UCSD-AML1 (cell line): ENCODE data around the gene MYOZ1.
A peak's percentile ranks its signal among the peaks of the same experiment; 100 is the strongest.
"Not testable (repeated sequence)": the region's sequence is repeated elsewhere in the genome, so short reads cannot be mapped to it uniquely, and the experiment has no call there.

Experiments
- DNase-seq: peaks from one replicate; lab custom pipeline; 2025; ENCODE audit not compliant: unreplicated experiment; lab: John Stamatoyannopoulos, UW

Gene MYOZ1, protein sequence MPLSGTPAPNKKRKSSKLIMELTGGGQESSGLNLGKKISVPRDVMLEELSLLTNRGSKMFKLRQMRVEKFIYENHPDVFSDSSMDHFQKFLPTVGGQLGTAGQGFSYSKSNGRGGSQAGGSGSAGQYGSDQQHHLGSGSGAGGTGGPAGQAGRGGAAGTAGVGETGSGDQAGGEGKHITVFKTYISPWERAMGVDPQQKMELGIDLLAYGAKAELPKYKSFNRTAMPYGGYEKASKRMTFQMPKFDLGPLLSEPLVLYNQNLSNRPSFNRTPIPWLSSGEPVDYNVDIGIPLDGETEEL

DNA sequence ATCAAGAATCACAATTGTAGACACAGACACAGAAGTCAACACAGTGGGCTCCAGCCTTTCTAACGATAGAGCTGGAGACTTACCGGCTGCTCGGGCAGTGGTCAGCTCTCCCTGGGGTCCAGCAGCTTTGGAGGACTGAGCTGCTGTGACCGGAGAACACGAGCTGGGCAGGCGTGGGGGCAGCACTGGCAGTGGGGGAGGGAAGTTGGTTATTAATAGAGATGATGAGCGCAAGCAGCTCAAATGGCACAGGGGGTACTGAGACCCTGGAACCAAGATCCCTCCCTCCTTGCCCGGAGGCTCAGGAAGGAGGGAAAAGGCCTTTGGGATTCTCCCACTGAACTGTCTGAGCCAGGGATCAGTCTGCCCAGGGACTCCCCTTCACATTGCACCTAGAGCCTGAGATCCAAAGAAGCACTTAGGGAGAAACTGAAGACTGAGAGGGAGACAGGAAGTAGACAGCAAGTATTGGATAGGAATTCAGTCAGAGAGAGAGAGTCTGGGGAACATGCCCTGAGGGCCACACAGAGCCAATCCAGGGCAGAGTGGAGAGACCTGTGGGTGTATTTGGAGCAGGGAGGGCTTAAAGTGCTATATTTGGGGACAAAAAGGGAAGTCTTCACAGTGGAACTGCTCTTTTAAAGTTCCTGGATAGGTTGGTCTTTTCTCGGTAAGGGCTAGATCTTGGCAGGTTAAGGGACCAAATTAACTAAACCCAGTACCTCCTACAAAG, at the start of gene MYOZ1:
MYOZ1 (minus strand) TSS at position 147 of the 733 bp plus-strand sequence. CDS start 1,457 bp downstream, outside the sequence.
- peak; percentile 21 for DNase-seq

DNA sequence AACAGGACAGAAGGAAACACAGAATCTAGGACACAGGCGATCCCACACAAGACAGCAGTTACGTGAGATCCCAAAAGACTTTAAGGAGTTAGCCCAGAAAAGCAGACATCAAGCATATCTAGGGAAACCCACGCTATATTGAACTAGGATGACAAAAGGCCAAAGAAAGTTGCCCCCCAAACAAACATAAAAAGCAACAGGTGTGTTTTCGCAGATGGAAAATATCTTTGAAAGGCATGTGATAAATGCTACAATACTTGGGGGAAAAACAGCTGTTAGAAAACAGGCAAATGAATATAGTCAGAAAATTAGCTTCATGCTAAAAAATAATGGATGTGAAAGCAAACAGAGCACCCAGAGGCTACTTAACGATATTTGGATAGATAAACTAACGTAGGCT, 49.5 kb upstream of the MYOZ1 start:
- DNase-seq, result not testable (repeated sequence)

DNA sequence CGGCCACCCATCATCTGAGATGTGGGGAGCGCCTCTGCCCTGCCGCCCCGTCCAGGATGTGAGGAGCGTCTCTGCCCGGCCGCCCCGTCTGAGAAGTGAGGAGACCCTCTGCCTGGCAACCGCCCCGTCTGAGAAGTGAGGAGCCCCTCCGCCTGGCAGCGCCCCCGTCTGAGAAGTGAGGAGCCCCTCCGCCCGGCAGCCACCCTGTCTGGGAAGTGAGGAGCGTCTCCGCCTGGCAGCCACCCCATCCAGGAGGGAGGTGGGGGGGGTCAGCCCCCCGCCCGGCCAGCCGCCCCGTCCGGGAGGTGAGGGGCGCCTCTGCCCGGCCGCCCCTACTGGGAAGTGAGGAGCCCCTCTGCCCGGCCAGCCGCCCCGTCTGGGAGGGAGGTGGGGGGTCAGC, 48.3 kb upstream of the MYOZ1 start:
- not testable (repeated sequence) for DNase-seq

DNA sequence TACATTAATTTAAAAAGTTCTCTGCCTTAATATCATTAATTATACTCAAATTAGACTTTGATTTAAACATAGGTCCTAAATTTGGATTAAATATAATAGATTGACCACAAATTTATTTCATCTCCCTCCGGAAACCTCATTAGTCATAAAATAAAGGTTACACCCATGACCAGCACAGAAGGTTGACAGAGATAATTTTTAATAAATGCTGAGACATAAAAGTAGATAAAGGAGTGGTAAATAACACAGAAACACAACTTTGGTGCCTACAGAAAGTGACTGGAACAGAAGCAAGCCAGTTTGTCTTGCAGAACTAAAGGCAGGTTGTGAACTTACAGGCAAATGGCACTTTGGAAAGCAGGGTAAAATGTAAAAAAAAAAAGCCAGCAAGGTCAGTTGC, 46.4 kb upstream of the MYOZ1 start:
- not testable (repeated sequence) for DNase-seq

DNA sequence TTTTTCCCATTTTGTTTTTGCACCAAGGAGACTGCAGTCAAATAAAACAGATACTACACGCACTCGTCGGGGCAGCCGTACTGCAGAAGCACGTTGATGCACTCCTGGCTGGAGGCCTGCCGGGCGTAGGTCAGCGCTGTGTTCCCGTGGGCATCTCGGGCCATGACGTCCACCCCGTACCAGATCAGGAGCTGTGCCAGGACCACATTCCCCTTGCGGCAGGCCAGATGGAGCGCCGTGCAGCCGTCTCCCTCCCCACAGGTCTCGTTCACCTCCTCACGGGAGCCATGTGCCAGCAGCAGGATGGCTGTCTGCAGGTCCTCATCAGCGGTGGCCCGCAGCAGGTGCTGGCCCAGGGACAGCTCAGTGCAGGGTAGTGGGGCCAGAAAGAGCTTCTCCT, 33.3 kb upstream of the MYOZ1 start:
- not testable (repeated sequence) for DNase-seq

DNA sequence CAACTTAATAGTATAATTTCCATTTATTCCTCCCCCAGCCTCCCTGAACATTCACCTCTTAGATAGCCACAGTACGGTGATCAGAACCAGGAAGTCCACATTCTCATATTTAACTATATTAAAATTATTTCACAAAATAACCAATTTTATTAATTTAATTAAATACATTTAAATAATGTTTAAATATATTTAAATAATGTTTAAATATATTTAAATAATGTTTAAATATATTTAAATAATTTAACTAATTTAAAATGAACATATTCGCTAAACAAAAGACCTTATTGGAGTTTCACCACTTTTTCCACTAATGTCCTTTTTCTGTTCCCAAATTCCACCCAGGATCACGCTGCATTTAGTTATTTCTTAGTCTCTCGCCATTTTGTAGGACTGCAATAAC, 27.1 kb upstream of the MYOZ1 start:
- not testable (repeated sequence) for DNase-seq

DNA sequence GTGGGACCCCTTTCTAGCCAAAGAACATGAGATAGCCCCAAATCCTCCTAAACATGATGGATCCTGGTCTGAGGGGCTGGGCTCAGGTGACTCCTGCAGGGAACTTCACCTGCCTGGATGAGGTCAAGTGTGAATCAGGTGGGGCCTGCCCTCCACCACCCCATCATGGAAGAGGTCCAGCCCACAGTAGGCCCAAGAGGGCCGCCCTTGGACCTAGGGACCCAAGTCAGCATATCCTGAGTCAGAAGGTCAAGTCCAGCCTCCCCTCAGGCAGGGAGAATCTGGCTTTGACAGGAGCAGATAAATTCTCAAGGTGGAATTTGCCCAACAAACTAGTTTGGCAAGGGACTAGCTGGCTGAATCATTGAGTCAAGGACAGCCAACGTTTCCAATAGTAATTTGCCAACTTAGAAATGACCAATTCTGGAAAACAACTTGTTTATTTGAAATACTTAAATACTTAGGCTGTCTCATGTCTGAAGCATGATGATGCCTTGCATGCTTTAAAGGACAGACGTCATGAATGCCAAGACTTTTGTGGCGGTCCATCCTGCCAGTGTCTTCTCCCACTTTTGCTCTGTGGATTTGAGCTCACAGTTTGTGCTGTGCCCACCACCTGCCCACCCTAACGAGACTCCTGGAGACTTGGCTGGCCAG, 25.0 kb upstream of the MYOZ1 start:
- not testable (repeated sequence) for DNase-seq

DNA sequence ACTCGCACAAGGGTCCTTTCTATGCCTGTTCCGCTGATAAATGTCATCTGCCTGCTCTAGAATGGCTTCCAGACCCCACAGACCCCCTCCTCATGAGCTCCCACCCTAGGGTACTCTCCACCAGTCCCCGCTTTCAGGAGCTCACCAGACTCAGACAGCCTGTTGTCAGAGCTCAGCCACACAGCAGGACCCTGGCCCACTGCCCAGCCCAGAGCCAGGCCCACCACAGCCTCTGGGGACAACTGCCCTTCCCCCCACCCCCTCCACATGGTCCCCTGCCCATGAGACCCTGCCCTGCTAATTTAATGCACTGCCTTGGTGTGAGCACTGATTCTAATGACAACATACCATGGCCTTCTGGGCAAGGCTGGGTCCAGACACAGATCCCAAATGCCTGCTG, 24.3 kb upstream of the MYOZ1 start:
- DNase-seq, result not testable (repeated sequence)

DNA sequence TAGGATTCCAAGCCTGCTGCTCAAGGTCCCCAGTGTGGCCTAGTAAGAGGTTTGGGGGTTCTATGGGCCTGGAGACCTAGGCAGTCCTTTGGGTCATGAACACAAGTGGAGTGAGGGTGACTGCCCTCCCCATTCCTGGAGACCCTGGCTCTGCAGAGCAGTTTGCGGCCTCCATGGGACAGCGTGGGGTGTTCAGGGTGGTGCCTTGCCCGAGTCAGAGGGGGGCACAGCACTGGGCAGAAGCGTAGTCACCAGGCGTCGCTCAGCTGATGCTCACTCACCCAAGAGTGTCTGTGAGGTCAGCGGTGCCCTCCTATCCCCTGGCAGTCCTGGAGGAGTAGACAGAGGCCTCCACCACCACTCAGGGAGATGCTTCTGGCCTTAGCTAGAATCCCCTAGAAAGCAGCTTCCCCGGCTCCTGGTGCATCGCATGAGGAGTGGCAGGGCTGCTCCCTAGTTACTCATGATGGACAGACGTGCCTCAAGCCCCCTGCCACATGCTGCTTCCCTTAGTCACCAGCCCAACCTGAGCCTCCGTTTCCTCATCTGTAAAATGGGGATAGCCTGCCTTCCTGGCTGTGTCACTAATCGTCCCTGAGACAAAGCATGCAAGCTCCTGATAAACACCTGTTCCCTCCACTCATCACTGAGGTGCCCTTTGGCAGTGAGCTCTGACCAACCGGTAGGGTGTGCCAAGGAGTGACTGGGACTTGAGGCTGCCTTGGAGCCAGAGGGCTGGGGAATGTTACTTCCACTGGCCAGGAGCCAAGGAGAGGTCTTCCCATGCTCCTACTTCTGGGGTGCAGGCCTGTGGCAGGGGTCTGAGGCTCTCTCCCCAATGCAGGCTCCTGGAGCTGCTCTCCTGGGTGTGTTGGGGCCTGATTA, 23.1 kb upstream of the MYOZ1 start:
- DNase-seq, result not testable (repeated sequence)

DNA sequence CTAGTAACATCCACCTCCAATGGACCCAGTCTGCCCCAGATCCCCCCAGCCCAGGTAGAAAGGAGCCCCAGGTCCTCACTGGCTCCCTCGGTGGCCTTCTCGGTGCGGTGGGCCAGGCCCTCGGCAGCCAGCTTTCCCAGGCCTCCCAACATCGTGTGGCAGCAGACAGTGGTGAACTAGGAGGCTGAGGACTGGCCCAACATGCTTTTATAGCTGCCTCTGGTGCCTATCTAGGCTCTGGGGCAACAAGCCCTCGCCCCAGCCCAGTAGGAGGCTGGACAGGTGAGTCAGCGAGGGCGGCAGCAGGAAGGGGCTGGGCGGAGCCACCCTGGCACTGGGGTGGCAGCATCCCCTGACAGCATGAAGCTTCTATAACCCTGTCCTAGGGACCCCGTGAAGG, 22.3 kb upstream of the MYOZ1 start:
- DNase-seq, result not testable (repeated sequence)

DNA sequence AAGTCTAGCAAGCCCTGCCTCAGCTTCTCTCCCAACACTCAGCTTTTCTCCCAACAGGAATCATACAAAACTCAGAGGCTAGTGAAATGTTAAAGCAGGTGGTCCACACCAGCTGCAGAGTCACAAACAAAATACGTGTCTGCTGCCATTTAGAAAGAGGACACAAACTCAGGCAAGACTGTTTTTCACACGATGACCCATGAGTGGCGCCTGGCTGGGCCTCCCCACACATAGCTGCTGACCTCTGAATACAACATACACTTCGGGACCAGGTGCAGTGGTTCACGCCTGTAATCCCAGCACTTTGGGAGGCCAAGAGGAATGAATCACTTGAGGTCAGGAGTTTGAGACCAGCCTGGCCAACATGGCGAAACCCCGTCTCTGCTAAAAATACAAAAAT, 21.4 kb upstream of the MYOZ1 start:
- not testable (repeated sequence) for DNase-seq

DNA sequence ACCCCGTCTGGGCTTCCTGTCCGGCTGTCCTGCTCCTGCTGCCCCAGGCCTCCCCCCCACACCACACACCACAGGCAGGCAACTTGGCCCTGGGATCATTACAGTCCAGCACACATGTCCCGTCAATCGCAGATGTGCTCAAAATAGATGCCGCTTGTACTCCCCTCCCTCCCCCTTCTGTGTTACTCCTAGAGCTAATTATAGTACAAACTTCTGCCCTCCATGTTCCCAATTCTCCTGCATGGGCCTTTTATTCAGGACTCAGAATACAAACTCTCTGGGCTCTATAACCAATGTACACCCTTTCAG, 14.7 kb upstream of the MYOZ1 start, which contains the start of gene SYNPO2L:
SYNPO2L (minus strand) TSS at position 40 of the 309 bp plus-strand sequence. CDS start 107 bp downstream, outside the sequence.
- no peak for DNase-seq

DNA sequence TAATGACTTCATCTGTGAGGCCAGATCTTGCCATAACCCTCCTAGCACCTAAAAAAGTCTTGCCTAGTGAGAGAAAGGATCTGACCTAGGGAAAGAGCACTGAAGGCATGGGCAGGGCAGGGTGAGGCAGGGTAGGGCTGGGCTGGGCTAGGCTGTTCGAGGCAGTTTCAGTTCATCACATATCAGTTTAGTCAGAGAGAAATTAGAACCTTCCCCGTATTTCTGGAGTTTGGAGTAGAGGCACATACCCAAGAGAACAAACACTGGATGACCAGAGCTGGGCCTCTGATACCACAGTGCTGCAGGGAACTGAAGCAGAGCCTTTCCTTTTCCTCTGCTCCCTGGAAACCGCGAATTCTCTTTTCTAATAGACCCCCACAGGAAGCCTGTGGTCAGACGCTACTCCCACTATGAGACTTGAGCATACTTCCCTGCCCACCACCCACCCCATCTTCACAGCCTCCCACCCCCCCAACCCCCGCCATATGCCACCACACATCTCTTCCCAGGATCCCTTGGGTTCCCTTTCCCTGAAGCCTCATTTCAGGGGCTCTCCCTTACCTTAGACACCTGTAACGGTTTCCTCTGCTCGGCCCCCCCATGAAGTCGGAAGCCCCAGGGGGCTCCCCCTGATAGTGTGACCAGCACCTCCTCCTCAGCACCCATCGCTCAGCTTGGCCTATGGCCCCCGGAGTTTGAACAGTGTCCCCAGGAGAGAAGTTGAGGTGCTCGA, 14.1 kb upstream of the MYOZ1 start:
- DNase-seq, result peak; percentile 22

DNA sequence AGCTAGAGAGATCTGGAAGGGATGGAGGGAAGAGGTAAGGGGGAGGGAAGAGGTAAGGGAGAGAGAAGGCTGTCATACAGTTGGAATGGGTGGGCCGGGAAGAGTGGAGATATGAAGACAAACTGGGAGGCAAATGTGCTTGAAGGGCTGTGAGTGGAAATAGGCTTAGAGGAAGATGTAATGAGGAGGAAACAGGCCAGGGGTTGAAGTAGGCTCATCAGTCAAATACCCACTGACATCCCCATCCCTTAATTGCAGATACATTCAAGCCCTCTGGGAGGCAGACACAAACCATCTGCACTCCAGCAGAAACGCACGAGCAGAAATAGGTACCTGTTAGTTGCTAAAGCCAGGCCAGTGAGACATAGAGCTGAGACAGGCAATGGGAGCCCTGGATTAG, 12.4 kb upstream of the MYOZ1 start:
- peak; percentile 41 for DNase-seq

DNA sequence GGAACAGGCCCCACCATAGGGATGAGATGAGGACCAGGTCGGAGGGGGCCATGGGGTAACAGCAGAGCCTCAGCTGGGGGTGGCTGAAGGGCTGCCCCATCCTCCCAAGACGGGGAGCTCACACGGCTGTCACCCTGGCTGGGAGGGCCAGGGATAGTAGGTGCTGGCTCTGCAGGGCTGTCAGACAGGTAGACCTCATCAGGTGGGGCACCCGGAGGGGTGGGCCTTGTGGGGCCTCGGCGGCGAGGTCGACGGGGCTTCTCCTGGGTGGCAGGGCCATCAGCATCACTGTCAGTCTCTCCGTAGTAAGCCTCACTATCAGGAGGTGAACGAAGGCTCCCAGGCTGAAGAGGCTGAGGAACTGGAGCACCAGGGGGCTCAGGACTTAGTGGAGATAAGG, 11.9 kb upstream of the MYOZ1 start:
- DNase-seq, result no peak

DNA sequence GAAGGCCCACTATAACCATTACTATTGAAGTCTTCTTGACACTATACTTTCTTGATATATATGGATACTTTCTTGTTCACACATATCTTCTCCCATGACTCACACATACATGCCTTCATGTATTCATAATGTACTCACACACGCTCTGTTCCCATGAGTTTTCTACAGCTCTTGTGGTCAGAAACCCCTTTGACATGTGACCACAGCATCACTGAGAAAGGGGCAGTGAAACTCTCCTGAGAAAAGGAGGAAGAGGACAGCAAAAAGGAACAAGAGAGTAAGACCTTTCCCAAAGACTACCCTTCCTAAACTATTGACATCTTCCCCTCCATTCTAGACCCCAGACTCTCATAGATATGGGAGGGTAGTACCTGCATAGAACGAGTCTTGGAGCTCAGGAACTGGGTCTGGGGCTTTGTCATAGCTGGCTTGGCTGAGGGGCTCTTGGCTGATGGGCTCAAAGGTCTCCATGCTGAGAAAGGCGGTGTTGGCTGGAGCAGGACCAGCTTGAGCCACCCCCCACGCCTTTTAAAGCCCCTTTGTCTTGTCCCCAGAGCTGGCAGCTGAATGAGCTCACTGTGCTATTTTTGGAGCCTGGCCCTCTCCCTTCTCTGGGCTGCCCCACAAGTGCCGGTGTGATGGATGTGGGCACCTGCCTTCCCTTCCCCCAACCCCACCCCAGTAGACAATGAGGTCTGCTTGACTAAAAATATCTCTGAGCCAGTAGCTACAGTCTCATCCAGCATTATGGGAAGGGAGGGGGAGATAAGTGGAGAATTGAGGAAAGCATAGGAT, 9.5 kb upstream of the MYOZ1 start:
- no peak for DNase-seq

DNA sequence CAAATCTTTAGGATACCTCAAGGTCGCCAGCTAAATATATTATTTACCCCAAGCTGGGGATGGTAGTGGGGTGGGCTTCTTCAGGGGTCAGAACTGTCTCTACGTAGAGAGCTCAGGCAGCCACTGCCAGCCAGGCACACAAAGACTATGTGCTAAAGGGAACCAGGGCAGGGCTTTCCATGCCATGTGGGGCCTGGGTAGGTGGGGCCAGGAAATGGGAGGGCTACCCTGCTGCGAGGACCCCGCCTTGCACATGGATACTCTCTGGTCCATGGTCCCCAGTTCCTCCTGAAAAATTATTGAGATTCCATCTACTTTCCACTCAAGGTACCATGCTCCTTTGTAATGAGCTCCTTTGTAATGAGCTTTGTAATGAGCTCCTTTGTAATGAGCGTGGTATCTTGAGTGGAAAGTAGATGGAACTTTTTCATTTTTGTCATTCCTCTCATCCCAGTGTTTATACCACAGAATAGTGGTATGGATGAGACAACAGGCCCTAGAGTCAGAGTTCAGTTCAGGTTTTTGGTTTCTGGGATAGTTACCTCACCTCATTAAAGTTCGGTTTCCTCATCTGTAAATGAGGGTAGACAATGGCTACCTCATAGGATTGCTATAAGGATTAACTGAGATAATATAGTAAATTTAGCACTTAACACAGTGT, 8.7 kb upstream of the MYOZ1 start:
- no peak for DNase-seq

DNA sequence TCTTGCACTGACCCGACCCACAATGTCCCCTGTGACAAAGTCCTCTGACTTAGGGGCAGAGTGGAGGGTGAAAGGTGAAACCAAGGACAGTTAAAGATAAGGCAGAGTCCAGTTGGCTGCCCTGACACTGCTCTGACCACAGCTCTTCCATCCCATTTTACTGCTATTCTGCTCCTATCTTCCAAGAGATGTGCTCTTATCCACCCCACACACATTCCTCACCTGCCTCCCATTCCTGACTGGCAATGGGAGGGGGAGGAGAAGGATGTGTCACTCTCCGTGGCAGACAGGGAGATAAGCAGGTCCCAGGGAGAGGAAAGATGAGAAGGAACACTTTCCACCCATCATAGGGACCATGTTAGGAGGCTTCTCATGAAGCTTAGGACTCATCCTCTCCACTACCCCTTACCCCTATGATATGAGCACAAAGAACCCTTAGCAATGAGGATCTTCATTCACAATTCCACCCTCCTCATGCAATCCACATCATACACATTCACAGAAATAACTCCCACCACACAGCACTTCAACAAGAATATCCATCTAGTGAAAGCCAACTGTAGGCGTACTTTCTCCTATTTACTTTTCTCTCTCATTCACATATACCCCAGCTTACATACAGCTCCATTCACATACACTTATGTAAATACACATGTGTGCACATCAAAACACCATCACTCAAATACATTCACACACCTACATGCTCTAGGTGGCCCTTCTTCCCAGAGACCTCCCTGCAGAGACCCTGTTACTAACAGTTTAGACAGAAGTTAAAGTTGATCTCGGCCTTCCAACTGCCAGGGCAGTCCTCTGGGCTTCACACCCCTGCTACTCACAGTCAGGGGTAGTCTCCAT, 7.9 kb upstream of the MYOZ1 start:
- DNase-seq, result no peak
